Ovary (tissue), 9 donors: ENCODE results near the gene KCNK5. TPM values are rescaled to one million over a fixed set of nuclear protein-coding genes. Genes with fewer than 3 reads are reported as not detected.

Experiments used
- DNase-seq, 5 donors: peaks; one replicate each; pipeline ENCODE4 v3.0.0-alpha.2; 2019 to 2020
- H3K27ac ChIP-seq, 2 donors: fragments of 200-600 bp; one replicate each; pipeline versions ENCODE4 v1.5.1 to v1.8.0; 2019 to 2022
- H3K27me3 ChIP-seq: fragments of 200-600 bp; one replicate; pipeline ENCODE4 v1.8.0; 2022
- H3K36me3 ChIP-seq: fragments of 200-600 bp; sonication (generic); one replicate; pipeline ENCODE4 v1.5.1; 2019
- H3K4me1 ChIP-seq: one replicate; pipeline ENCODE4 v1.8.1; 2013; ENCODE audit warnings: mild to moderate bottlenecking, moderate library complexity; ENCODE audit not compliant: insufficient read depth
- H3K4me3 ChIP-seq: fragments of 200-600 bp; sonication (generic); one replicate; pipeline ENCODE4 v1.5.1; 2017
- H3K9me3 ChIP-seq, 2 donors: fragments of 200-600 bp in 1 of 2; sonication (generic) in 1 of 2; one replicate each; pipeline versions ENCODE4 v1.5.1 to v1.8.1; 2013 to 2019; ENCODE audit warnings: mild to moderate bottlenecking in 1 of 2, moderate library complexity in 1 of 2
- CTCF ChIP-seq, 3 donors: fragments of 450-650 bp in 2 of 3; fragments of 200-600 bp in 1 of 3; IDR thresholded peaks; one replicate each; pipeline versions ENCODE4 v1.5.1 to v1.8.0; 2016 to 2022; ENCODE audit warnings: antibody characterized with exemption in 3 of 3, mild to moderate bottlenecking in 1 of 3
- EP300 ChIP-seq: sonication (generic); formaldehyde crosslinking; IDR thresholded peaks from one replicate; pipeline ENCODE4 v1.6.1; 2017; ENCODE audit warnings: antibody characterized with exemption
- POLR2A ChIP-seq: fragments of 450-650 bp; IDR thresholded peaks from one replicate; pipeline ENCODE4 v1.6.1; 2017; ENCODE audit warnings: antibody characterized with exemption, mild to moderate bottlenecking, moderate library complexity
- WGBS, 3 donors: extraction: QIAGEN DNeasy Blood & Tissue Kit in 1 of 3; methylation state at CpG; one replicate each; pipeline versions ENCODE4 v1.1.5 to v1.1.7; 2013 to 2017; 5-methylcytosine and 5-hydroxymethylcytosine counted together
- intact Hi-C, 4 donors: fragments of 100-400 bp; cut with DNase I; formaldehyde crosslinking; loops; one replicate each; pipeline versions ENCODE4 v1.11.0 to v1.15.1; 2022 to 2023
- polyA plus RNA-seq, 2 donors: library from polyadenylated mRNA; stranded (reverse); fragments of 200-250 nt in 1 of 2; fragments of 350-450 nt in 1 of 2; fragmentation: Illumina TruSeq in 1 of 2; extraction: RNeasy Lipid Tissue Mini Kit (QIAGEN cat#74804) in 1 of 2; gene quantifications; one replicate each; pipeline ENCODE4 v1.2.3, GENCODE V29; 2013 to 2014
- total RNA-seq, 7 donors: library from RNA; depleted of rRNA in 2 of 7; stranded (reverse); fragments of >200 nt in 2 of 7; fragmentation: NEBNext Ultra II Directional in 3 of 7; extraction: Animal tissue kit (Norgen Biotek cat#: 25700) in 3 of 7; gene quantifications; one replicate each; pipeline versions ENCODE4 v1.1.0 to v1.2.4, GENCODE V29; 2016 to 2023
- donor health status: DM: no; HTN: no; CAD: no; lungs with moderate emphysema.
- donor health status: DM: no; HTN: no; CAD: no.
- donor health status: Bipolar disorder and iron deficiency.
- donor health status: DM: yes; HTN: yes; CAD: no.
- donor health status: DM: no; HTN: no; CAD: no.
- donor health status: DM: yes; HTN: yes; CAD: no.

Gene KCNK5
- total and polyA plus RNA-seq, 9 donors, result 1.9 to 15.2 (median 7.9) TPM

- H3K4me3 ChIP-seq, result no peak overlapping the region
- TF ChIP-seq CTCF (IDR thresholded peaks at IDR 0.05) (no peak), EP300 (no peak), POLR2A (no peak)
- H3K36me3 ChIP-seq, result peaks cover 2% of the 10 kb centered on the region
- H3K27me3 ChIP-seq, result no peaks in the 10 kb centered on the region
- intact Hi-C loops, result no loop called here
- no peak overlapping the region for H3K27ac ChIP-seq
- no peaks in the 10 kb centered on the region for H3K4me1 ChIP-seq
- DNase-seq, result no peak
- 93 to 97% (median 93%) methylated on average over 3 of the region's 3 CpGs for WGBS, 3 donors
- H3K9me3 ChIP-seq, result no peaks in the 10 kb centered on the region
Measured at GRCh38 chr6:39196673-39197091, 32.6 kb downstream of the KCNK5 start.

- no peak for TF ChIP-seq POLR2A
- no peak for TF ChIP-seq EP300
- TF ChIP-seq CTCF (IDR thresholded peaks at IDR 0.05), result no peak
- Histone ChIP-seq H3K4me3 (no peak overlapping the region), H3K27ac (no peak overlapping the region), H3K36me3 (peaks cover 2% of the 10 kb centered on the region), H3K4me1 (no peaks in the 10 kb centered on the region), H3K9me3 (no peaks in the 10 kb centered on the region), H3K27me3 (no peaks in the 10 kb centered on the region)
- DNase-seq, result no peak
- WGBS, 3 donors, result 91 to 96% (median 93%) methylated on average over 3 of the region's 3 CpGs
- intact Hi-C loops, result no loop called here
Measured at GRCh38 chr6:39195792-39196385, 33.4 kb downstream of the KCNK5 start.

GRCh38 chr6:39194466-39194865 is 34.8 kb downstream of the KCNK5 start:
- DNase-seq, result no peak

GRCh38 chr6:39193201-39193791 is 36.0 kb downstream of the KCNK5 start:
- no peak overlapping the region for H3K4me3 ChIP-seq
- no peak for TF ChIP-seq POLR2A
- no peak for TF ChIP-seq CTCF (IDR thresholded peaks at IDR 0.05)
- no peak for TF ChIP-seq EP300
- H3K27me3 ChIP-seq, result no peaks in the 10 kb centered on the region
- DNase-seq, result no peak
- no peaks in the 10 kb centered on the region for H3K9me3 ChIP-seq
- no peak overlapping the region for H3K27ac ChIP-seq
- intact Hi-C loops, result no loop called here
- 59 to 63% (median 59%) methylated on average over 2 of the region's 2 CpGs for WGBS, 3 donors
- no peaks in the 10 kb centered on the region for H3K4me1 ChIP-seq
- H3K36me3 ChIP-seq, result peaks cover 2% of the 10 kb centered on the region

More at GRCh38 chr6:39194466-39194865, 34.8 kb downstream of the KCNK5 start:
- Histone ChIP-seq H3K27ac (no peak overlapping the region), H3K4me3 (no peak overlapping the region), H3K36me3 (peaks cover 2% of the 10 kb centered on the region), H3K4me1 (no peaks in the 10 kb centered on the region), H3K9me3 (no peaks in the 10 kb centered on the region), H3K27me3 (no peaks in the 10 kb centered on the region)
- TF ChIP-seq CTCF (IDR thresholded peaks at IDR 0.05) (no peak), EP300 (no peak), POLR2A (no peak)
- 98% methylated on average over 9 of the region's 9 CpGs for WGBS, 3 donors
- intact Hi-C loops, result no loop called here
